Hematopoietic multipotent progenitor cell treated with erythropoietin and hydrocortisone succinate and interleukin-3 and kit ligand, for 6 days (in vitro differentiated cells): ENCODE measurements around the gene SCAMP2.
"Not testable (repeated sequence)": the region's sequence is repeated elsewhere in the genome, so short reads cannot be mapped to it uniquely, and the experiment has no call there.

Experiments used
- DNase-seq: peaks from one replicate; pipeline ENCODE4 v3.0.0-alpha.2; 2015

Gene SCAMP2

GRCh38 chr15:74889883-74890664 is 16.9 kb upstream of the SCAMP2 start, which contains the start of gene MPI:
MPI (plus strand) TSS chr15:74890042; CDS start chr15:74890074, 32 bp downstream.
- peak; percentile 94 for DNase-seq

- DNase-seq = peak; percentile 52
These were observed 16.3 kb upstream of the SCAMP2 start for GRCh38 chr15:74889390-74889882.

- no peak for DNase-seq
These were observed 15.6 kb upstream of the SCAMP2 start for GRCh38 chr15:74888716-74889115.

GRCh38 chr15:74887537-74888193 is 14.5 kb upstream of the SCAMP2 start:
- DNase-seq = not testable (repeated sequence)

GRCh38 chr15:74885461-74885860 is 12.3 kb upstream of the SCAMP2 start:
- DNase-seq = no peak

GRCh38 chr15:74884428-74885223 is 11.5 kb upstream of the SCAMP2 start:
- no peak for DNase-seq

GRCh38 chr15:74882528-74882927 is 9.4 kb upstream of the SCAMP2 start:
- no peak for DNase-seq

GRCh38 chr15:74878273-74878672 is 5.1 kb upstream of the SCAMP2 start:
- DNase-seq = no peak

GRCh38 chr15:74873756-74874424 is 725 bp upstream of the SCAMP2 start:
- peak; percentile 60 for DNase-seq

GRCh38 chr15:74872702-74873035 is 496 bp downstream of the SCAMP2 start:
- DNase-seq = no peak

GRCh38 chr15:74870436-74871215 is 2.5 kb downstream of the SCAMP2 start:
- no peak for DNase-seq

GRCh38 chr15:74869726-74870407 is 3.3 kb downstream of the SCAMP2 start:
- peak; percentile 93 for DNase-seq

- DNase-seq = no peak
These were observed 3.8 kb downstream of the SCAMP2 start for GRCh38 chr15:74869372-74869725.

GRCh38 chr15:74868059-74868458 is 5.1 kb downstream of the SCAMP2 start:
- DNase-seq = peak; percentile 81

GRCh38 chr15:74867466-74868038 is 5.6 kb downstream of the SCAMP2 start:
- DNase-seq = peak; percentile 73

GRCh38 chr15:74866090-74866489 is 7.1 kb downstream of the SCAMP2 start:
- DNase-seq = no peak

GRCh38 chr15:74865316-74865715 is 7.8 kb downstream of the SCAMP2 start:
- no peak for DNase-seq

- DNase-seq = no peak
These were observed 8.9 kb downstream of the SCAMP2 start for GRCh38 chr15:74864296-74864695.

GRCh38 chr15:74863239-74864056 is 9.7 kb downstream of the SCAMP2 start:
- no peak for DNase-seq

GRCh38 chr15:74858369-74858740 is 14.8 kb downstream of the SCAMP2 start:
- DNase-seq = no peak
